PC-9 (cell line): ENCODE data around the gene EPN1. TPM values are rescaled to one million over a fixed set of nuclear protein-coding genes. Genes with fewer than 3 reads are reported as not detected.

Source experiments
- BruUV-seq: library from RNA; stranded (reverse); fragments of 400-500 nt; replicated peaks from 2 replicates; lab custom pipeline; 2021; lab: Mats Ljungman, UMichigan
- CTCF ChIA-PET: fragments of 300-600 bp; sonication (Branson Sonifier 250); formaldehyde crosslinking; loops from one replicate; lab custom pipeline; 2022; ENCODE audit warnings: antibody characterized with exemption; lab: Charles Lee
- POLR2A ChIA-PET: fragments of 300-600 bp; sonication (Branson Sonifier 250); formaldehyde crosslinking; loops from one replicate; lab custom pipeline; 2022; ENCODE audit warnings: antibody characterized with exemption; ENCODE audit not compliant: unreplicated experiment; lab: Charles Lee
- DNase-seq, 2 experiments: peaks; one replicate each; pipeline versions ENCODE4 v3.0.0 to v3.0.0-alpha.2; 2015 to 2022; ENCODE audit warnings: mixed read lengths in 1 of 2
- H2AFZ ChIP-seq: fragments of 200-600 bp; sonication (generic); 2 replicates; pipeline ENCODE4 v1.8.1; 2017; ENCODE audit warnings: antibody characterized with exemption
- H3F3A ChIP-seq: fragments of 200-600 bp; sonication (generic); 2 replicates; pipeline ENCODE4 v1.8.1; 2017; ENCODE audit warnings: antibody characterized with exemption, mild to moderate bottlenecking, low read depth; ENCODE audit not compliant: insufficient read depth
- H3K27ac ChIP-seq: fragments of 200-600 bp; sonication (generic); 2 replicates; pipeline ENCODE4 v1.6.1; 2016; ENCODE audit warnings: mixed run types
- H3K27me3 ChIP-seq: fragments of 200-600 bp; sonication (generic); 2 replicates; pipeline ENCODE4 v1.6.1; 2016; ENCODE audit warnings: low read depth, mixed run types; ENCODE audit not compliant: insufficient read depth
- H3K36me3 ChIP-seq: fragments of 200-600 bp; sonication (generic); 2 replicates; pipeline ENCODE4 v1.6.1; 2016; ENCODE audit warnings: low read depth, mixed run types
- H3K4me1 ChIP-seq: fragments of 200-600 bp; sonication (generic); replicated peaks from 2 replicates; pipeline ENCODE4 v1.6.1; 2016; ENCODE audit warnings: mixed run types; ENCODE audit not compliant: insufficient read depth
- H3K4me2 ChIP-seq: fragments of 200-600 bp; sonication (generic); 2 replicates; pipeline ENCODE4 v1.6.1; 2017; ENCODE audit warnings: mixed run types
- H3K4me3 ChIP-seq: fragments of 200-600 bp; sonication (generic); 2 replicates; pipeline ENCODE4 v1.6.1; 2016; ENCODE audit warnings: mixed run types
- H3K79me2 ChIP-seq: fragments of 200-600 bp; sonication (generic); 2 replicates; pipeline ENCODE4 v1.6.1; 2017; ENCODE audit warnings: low read depth, mixed run types
- H3K9me2 ChIP-seq: fragments of 200-600 bp; sonication (generic); 2 replicates; pipeline ENCODE4 v1.8.1; 2017; ENCODE audit warnings: mild to moderate bottlenecking; ENCODE audit not compliant: insufficient read depth
- H3K9me3 ChIP-seq: fragments of 200-600 bp; sonication (generic); 2 replicates; pipeline ENCODE4 v1.8.1; 2016; ENCODE audit warnings: low read depth; ENCODE audit not compliant: insufficient read depth
- H4K20me1 ChIP-seq: fragments of 200-600 bp; sonication (generic); 2 replicates; pipeline ENCODE4 v1.8.1; 2017; ENCODE audit not compliant: insufficient read depth
- CTCF ChIP-seq: fragments of 200-600 bp; sonication (generic); conservative IDR thresholded peaks from 2 replicates; pipeline ENCODE4 v1.6.1; 2017; ENCODE audit warnings: mixed run types, antibody characterized with exemption, mild to moderate bottlenecking, moderate library complexity
- EZH2 ChIP-seq: fragments of 200-600 bp; sonication (generic); IDR thresholded peaks from 2 replicates; pipeline ENCODE4 v1.8.0; 2017; ENCODE audit warnings: antibody characterized with exemption, low read depth
- intact Hi-C: fragments of 100-400 bp; cut with micrococcal nuclease; formaldehyde crosslinking; loops from one replicate; pipeline ENCODE4 v1.10.0; 2022; ENCODE audit not compliant: unreplicated experiment
- total RNA-seq: library from RNA; stranded (reverse); gene quantifications from 2 replicates; pipeline ENCODE4 v1.2.3, GENCODE V29; 2021

EPN1 gene
- total RNA-seq, 1 experiment from 2014 or later, result 232 TPM

DNA sequence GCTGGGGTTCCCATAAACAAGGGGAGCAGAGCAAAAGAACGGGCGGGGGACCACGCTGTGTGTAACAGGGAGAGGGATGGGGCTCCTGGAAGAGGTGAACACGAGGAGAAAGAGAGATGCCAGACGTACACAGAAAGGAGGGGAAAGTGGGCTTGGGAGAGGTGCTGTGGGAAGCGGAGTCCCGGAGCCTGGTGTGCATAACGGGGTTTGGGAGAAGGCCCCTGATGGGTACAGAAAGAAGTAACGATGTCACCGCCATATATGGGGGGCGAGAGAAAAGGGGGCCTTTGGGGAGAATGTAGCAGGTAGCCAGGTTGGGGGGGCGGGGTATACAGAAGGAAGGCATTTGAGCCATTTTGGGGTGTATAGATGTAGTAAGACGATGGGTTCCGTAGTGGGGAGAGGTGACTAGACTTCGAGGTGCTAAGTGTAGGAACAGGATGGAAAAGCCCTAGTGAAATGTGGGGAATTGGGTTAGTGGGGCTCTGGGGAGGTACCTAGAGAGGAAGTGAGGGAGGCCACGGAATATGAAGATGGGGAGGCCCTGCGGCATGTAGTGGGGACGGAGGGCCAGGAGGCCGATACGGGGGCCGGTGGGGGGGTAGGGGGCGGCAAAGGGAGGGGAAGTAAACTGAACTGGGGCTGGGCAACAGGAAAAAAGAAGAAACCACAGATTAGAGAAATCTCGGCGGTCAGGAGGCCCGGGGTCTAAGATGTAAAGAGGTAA, 33.4 kb upstream of the EPN1 start:
- Histone ChIP-seq H3K9me2 (no peaks in the 10 kb centered on the region), H4K20me1 (peaks cover 5% of the 10 kb centered on the region), H3K4me1 (peaks cover 10% of the 10 kb centered on the region), H3K4me2 (peak overlapping the region; percentile 90), H3K4me3 (peak overlapping the region; percentile 66), H3K79me2 (peaks cover 60% of the 10 kb centered on the region), H3K36me3 (peaks cover 9% of the 10 kb centered on the region; the same call in 1 of the 2 replicates), H2AFZ (peak overlapping the region; percentile 76), H3K27me3 (no peaks in the 10 kb centered on the region), H3F3A (peaks cover 51% of the 10 kb centered on the region; the same call in 1 of the 2 replicates), H3K27ac (0 out of 2 replicates have a peak overlapping the region, but pooled peaks have one; percentile 40), H3K9me3 (no peaks in the 10 kb centered on the region)
- TF ChIP-seq EZH2 (no peak), CTCF (no peak)
- intact Hi-C loops, result no loop called here
- no TSS peak for BruUV-seq
- CTCF ChIA-PET, result no interaction called here
- POLR2A ChIA-PET, result interaction anchor here (0.6 kb wide), 1 partner anchor 1178 kb away, joined by 4 read pairs; the partner anchor contains the start of gene LENG9
- no peak for DNase-seq

GRCh38 chr19:55642153-55643002, 32.6 kb upstream of the EPN1 start:
- Histone ChIP-seq H4K20me1 (peaks cover 11% of the 10 kb centered on the region), H3K9me3 (no peaks in the 10 kb centered on the region), H3K4me2 (peak overlapping the region; percentile 90), H3K9me2 (no peaks in the 10 kb centered on the region), H3K27me3 (no peaks in the 10 kb centered on the region), H3F3A (peaks cover 59% of the 10 kb centered on the region; the same call in 1 of the 2 replicates), H3K36me3 (peaks cover 9% of the 10 kb centered on the region), H2AFZ (peak overlapping the region; percentile 59; the same call in 1 of the 2 replicates), H3K4me3 (peak overlapping the region; percentile 66), H3K4me1 (peaks cover 8% of the 10 kb centered on the region), H3K79me2 (peaks cover 53% of the 10 kb centered on the region), H3K27ac (peak overlapping the region; percentile 44)
- ChIA-PET CTCF (interaction anchor here (0.6 kb wide), 1 partner anchor 16 kb away, joined by 6 read pairs; no protein-coding TSS in a partner anchor), POLR2A (interaction anchor here (0.6 to 1.2 kb wide), 5 partner anchors 12 to 1179 kb away, joined by 3 to 14 read pairs (median 8); partner anchors contain the start of genes LENG9 and ZSCAN5A)
- intact Hi-C loops, result loop anchor here (1.0 kb wide), 2 partner anchors 12 to 33 kb away; partner anchors contain the start of gene EPN1
- TSS peak; percentile 37 for BruUV-seq
- DNase-seq, result peak in 1 of 2 experiments; percentile 29
- TF ChIP-seq EZH2 (no peak), CTCF (no peak)
